Endothelial cell of umbilical vein (primary cell): Measurements from ENCODE around the gene ANXA11. TPM values are rescaled to one million over a fixed set of nuclear protein-coding genes. Genes with fewer than 3 reads are reported as not detected.

Source experiments
- BruUV-seq: library from RNA; stranded (reverse); fragments of 400-500 nt; replicated peaks from 2 replicates; lab custom pipeline; 2021; lab: Mats Ljungman, UMichigan
- CTCF ChIA-PET: fragments of 300-600, 350-600 bp; sonication (Branson Sonifier 250); formaldehyde crosslinking; loops from one replicate; lab custom pipeline; 2021; ENCODE audit warnings: antibody characterized with exemption, inconsistent platforms; lab: Charles Lee
- POLR2A ChIA-PET: fragments of 300-600, 350-600 bp; sonication (Branson Sonifier 250); formaldehyde crosslinking; loops from one replicate; lab custom pipeline; 2021; ENCODE audit warnings: antibody characterized with exemption, inconsistent platforms; lab: Charles Lee
- DNase-seq: peaks from one replicate; pipeline ENCODE4 v3.0.0-alpha.2; 2011; ENCODE audit warnings: low read depth, low spot score
- FAIRE-seq: peaks from 2 replicates; lab custom pipeline; 2011; peaks lifted over from hg19 to GRCh38; lab: Jason Lieb, UNC
- H2AFZ ChIP-seq: 2 replicates; pipeline ENCODE4 v1.6.0; 2012; ENCODE audit warnings: low read depth, low read length, control low read depth, inconsistent platforms
- H3K27ac ChIP-seq: 2 replicates; pipeline ENCODE4 v1.5.1; 2011; ENCODE audit warnings: low read depth, mild to moderate bottlenecking, control low read depth, low read length, moderate library complexity; ENCODE audit not compliant: insufficient read depth
- H3K27me3 ChIP-seq, 2 experiments: 2 replicates each; pipeline versions ENCODE4 v1.6.0 to v1.6.1; 2011; ENCODE audit warnings: low read length in 2 of 2, mixed read lengths in 1 of 2; ENCODE audit not compliant: control insufficient read depth in 2 of 2, insufficient read depth in 2 of 2
- H3K36me3 ChIP-seq, 2 experiments: 2 replicates in 1 of 2; 3 replicates in 1 of 2; pipeline ENCODE4 v1.5.1; 2011; ENCODE audit warnings: low read length in 2 of 2, mild to moderate bottlenecking in 1 of 2, moderate library complexity in 1 of 2; ENCODE audit not compliant: control insufficient read depth in 2 of 2, insufficient read depth in 2 of 2; ENCODE audit errors: extremely low read depth in 1 of 2
- H3K4me1 ChIP-seq: 3 replicates; pipeline ENCODE4 v1.5.1; 2011; ENCODE audit warnings: mild to moderate bottlenecking, low read length; ENCODE audit not compliant: control insufficient read depth, insufficient read depth; ENCODE audit errors: extremely low read depth
- H3K4me2 ChIP-seq: 2 replicates; pipeline ENCODE4 v1.6.1; 2011; ENCODE audit warnings: low read length, control low read depth, mixed read lengths; ENCODE audit not compliant: insufficient read depth
- H3K4me3 ChIP-seq, 3 experiments: fragments of 200-600 bp in 1 of 3; sonication (generic), shearing (Covaris generic) in 1 of 3; replicated peaks in 1 of 3; 2 replicates each; pipeline ENCODE4 v1.5.1; 2011 to 2016; ENCODE audit warnings: control low read depth in 3 of 3, low read length in 3 of 3, mild to moderate bottlenecking in 2 of 3, inconsistent platforms in 1 of 3, low read depth in 1 of 3, moderate library complexity in 1 of 3; ENCODE audit not compliant: insufficient read depth in 1 of 3
- H3K79me2 ChIP-seq: 2 replicates; pipeline ENCODE4 v1.6.0; 2012; ENCODE audit warnings: low read length, inconsistent platforms; ENCODE audit not compliant: control insufficient read depth, insufficient read depth
- H3K9ac ChIP-seq: replicated peaks from 2 replicates; pipeline ENCODE3; 2011; ENCODE audit warnings: low read length, control low read depth; ENCODE audit not compliant: insufficient read depth; ENCODE audit errors: extremely low read depth
- H3K9me1 ChIP-seq: replicated peaks from 3 replicates; pipeline ENCODE4 v1.6.0; 2011; ENCODE audit warnings: mild to moderate bottlenecking, low read length; ENCODE audit not compliant: control insufficient read depth, insufficient read depth; ENCODE audit errors: extremely low read depth
- H3K9me3 ChIP-seq: replicated peaks from 2 replicates; pipeline ENCODE4 v1.5.1; 2012; ENCODE audit warnings: low read length, inconsistent platforms; ENCODE audit not compliant: control insufficient read depth, insufficient read depth
- H4K20me1 ChIP-seq: replicated peaks from 2 replicates; pipeline ENCODE3; 2011; ENCODE audit warnings: mild to moderate bottlenecking, low read length; ENCODE audit not compliant: control insufficient read depth, insufficient read depth; ENCODE audit errors: extremely low read depth
- EZH2 ChIP-seq: IDR thresholded peaks from 2 replicates; pipeline ENCODE4 v1.6.1; 2012; ENCODE audit warnings: borderline replicate concordance, low read depth, mild to moderate bottlenecking, moderate library complexity, low read length, inconsistent platforms; ENCODE audit not compliant: severe bottlenecking
- FOS ChIP-seq: IDR thresholded peaks from 2 replicates; pipeline ENCODE4 v1.6.1; 2011; ENCODE audit warnings: mild to moderate bottlenecking, low read length, moderate library complexity, borderline replicate concordance; ENCODE audit not compliant: insufficient read depth
- GATA2 ChIP-seq: IDR thresholded peaks from 2 replicates; pipeline ENCODE4 v1.7.0; 2011; ENCODE audit warnings: low read depth, mild to moderate bottlenecking, moderate library complexity, mixed read lengths, low read length; ENCODE audit not compliant: insufficient read length, insufficient read depth
- JUN ChIP-seq: IDR thresholded peaks from 2 replicates; pipeline ENCODE4 v1.6.1; 2011; ENCODE audit warnings: borderline replicate concordance, low read depth; ENCODE audit not compliant: insufficient read length, insufficient read depth
- MAX ChIP-seq: IDR thresholded peaks from 2 replicates; pipeline ENCODE4 v1.6.1; 2011; ENCODE audit not compliant: insufficient read depth, insufficient read length
- MYC ChIP-seq: IDR thresholded peaks from one replicate; pipeline ENCODE4 v1.6.1; 2011; ENCODE audit warnings: mild to moderate bottlenecking, low read depth, low read length
- POLR2A ChIP-seq: IDR thresholded peaks from 2 replicates; pipeline ENCODE4 v1.6.1; 2012; ENCODE audit warnings: low read depth, mild to moderate bottlenecking, control low read depth, low read length
- POLR2AphosphoS5 ChIP-seq: IDR thresholded peaks from 2 replicates; pipeline ENCODE4 v1.6.1; 2012; ENCODE audit warnings: low read depth, mild to moderate bottlenecking, control low read depth, low read length, moderate library complexity; ENCODE audit not compliant: insufficient read depth
- dilution Hi-C: fragments of 300-500 bp; cut with MboI; formaldehyde crosslinking; loops from one replicate; pipeline ENCODE4 v1.15.0; 2019; ENCODE audit warnings: low sequenced_read_pairs; ENCODE audit not compliant: extremely low pct_ligation_motif_present
- intact Hi-C: fragments of 100-400 bp; cut with micrococcal nuclease; formaldehyde crosslinking; loops from one replicate; pipeline ENCODE4 v1.10.0; 2022
- polyA plus RNA-seq, 4 experiments: library from polyadenylated mRNA; depleted of rRNA in 3 of 4; stranded (reverse) in 3 of 4; unstranded in 1 of 4; fragments of >200 nt; gene quantifications; 2 replicates each; pipeline versions ENCODE4 v1.2.1 to v1.2.3, GENCODE V29; 2011 to 2012; ENCODE audit warnings: missing spikeins in 1 of 4
- total RNA-seq: library from RNA; stranded (reverse); gene quantifications from 2 replicates; pipeline ENCODE4 v1.2.3, GENCODE V29; 2021
- TF ChIP-seq, protein P1 (sequence below), 2 donors: IDR thresholded peaks; 1 replicate in 1 of 2; 2 replicates in 1 of 2; pipeline ENCODE4 v1.5.1; 2011; ENCODE audit warnings: low read length in 2 of 2, mild to moderate bottlenecking in 2 of 2, moderate library complexity in 2 of 2, control low read depth in 1 of 2, inconsistent platforms in 1 of 2, low read depth in 1 of 2; ENCODE audit not compliant: insufficient read depth in 1 of 2; ENCODE audit errors: extremely low read depth in 1 of 2

ANXA11 gene
- total and polyA plus RNA-seq, 2 donors (not counting 3 experiments of a cell fraction or from before 2014, with no cell fraction given), result 59.2 to 143 TPM

DNA sequence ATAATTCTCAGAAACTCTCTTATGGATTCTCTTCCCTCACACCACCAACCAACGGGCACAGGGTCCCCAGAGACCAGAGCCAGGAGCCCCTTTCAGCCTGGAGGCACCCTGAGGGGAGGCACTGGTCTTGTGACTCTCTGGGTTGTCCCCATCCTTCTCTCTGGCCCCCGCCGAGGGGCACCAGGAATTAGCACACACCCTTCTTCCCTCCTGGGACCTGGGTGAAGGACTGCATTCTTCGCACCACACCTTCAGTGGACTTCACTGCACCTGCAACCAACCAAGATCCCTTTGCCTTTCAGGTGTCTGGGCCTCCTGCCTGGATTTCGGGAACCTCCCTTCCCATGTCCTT is 50.7 kb downstream of the ANXA11 start:
- ChIA-PET CTCF (no interaction called here), POLR2A (no interaction called here)
- dilution Hi-C loops (no loop called here), intact Hi-C loops (no loop called here)
- Histone ChIP-seq H4K20me1 (no peaks in the 10 kb centered on the region), H3K79me2 (no peaks in the 10 kb centered on the region), H3K27ac (no peak overlapping the region), H3K27me3 (no peaks in the 10 kb centered on the region), H3K4me2 (no peak overlapping the region), H3K9me3 (no peaks in the 10 kb centered on the region), H3K9me1 (no peaks in the 10 kb centered on the region), H3K4me1 (peaks cover 13% of the 10 kb centered on the region), H3K9ac (no peak overlapping the region), H3K36me3 (peaks cover 9 to 20% of the 10 kb centered on the region in 2 experiments), H3K4me3 (no peak overlapping the region), H2AFZ (no peak overlapping the region)
- FAIRE-seq, result no peak
- DNase-seq, result no peak
- TF ChIP-seq JUN, result no peak
- TF ChIP-seq EZH2, result no peak
- TF ChIP-seq POLR2AphosphoS5, result no peak
- TF ChIP-seq, protein P1, sequence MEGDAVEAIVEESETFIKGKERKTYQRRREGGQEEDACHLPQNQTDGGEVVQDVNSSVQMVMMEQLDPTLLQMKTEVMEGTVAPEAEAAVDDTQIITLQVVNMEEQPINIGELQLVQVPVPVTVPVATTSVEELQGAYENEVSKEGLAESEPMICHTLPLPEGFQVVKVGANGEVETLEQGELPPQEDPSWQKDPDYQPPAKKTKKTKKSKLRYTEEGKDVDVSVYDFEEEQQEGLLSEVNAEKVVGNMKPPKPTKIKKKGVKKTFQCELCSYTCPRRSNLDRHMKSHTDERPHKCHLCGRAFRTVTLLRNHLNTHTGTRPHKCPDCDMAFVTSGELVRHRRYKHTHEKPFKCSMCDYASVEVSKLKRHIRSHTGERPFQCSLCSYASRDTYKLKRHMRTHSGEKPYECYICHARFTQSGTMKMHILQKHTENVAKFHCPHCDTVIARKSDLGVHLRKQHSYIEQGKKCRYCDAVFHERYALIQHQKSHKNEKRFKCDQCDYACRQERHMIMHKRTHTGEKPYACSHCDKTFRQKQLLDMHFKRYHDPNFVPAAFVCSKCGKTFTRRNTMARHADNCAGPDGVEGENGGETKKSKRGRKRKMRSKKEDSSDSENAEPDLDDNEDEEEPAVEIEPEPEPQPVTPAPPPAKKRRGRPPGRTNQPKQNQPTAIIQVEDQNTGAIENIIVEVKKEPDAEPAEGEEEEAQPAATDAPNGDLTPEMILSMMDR (IDR thresholded peaks at IDR 0.05; ENCODE audit: extremely low read depth in 1 of 2, insufficient read depth in 1 of 2, low read depth in 1 of 2, low read length in 2 of 2), result no peak
- TF ChIP-seq GATA2, result no peak
- TF ChIP-seq MAX, result no peak
- TF ChIP-seq MYC, result no peak
- TF ChIP-seq FOS, result no peak
- no peak for TF ChIP-seq POLR2A
- BruUV-seq, result no TSS peak
